HepG2 (cell line): ENCODE results near the gene PRKCZ. TPM values are rescaled to one million over a fixed set of nuclear protein-coding genes. Genes with fewer than 3 reads are reported as not detected.

Experiments
- CTCF ChIP-seq: sonication (generic); formaldehyde crosslinking; IDR thresholded peaks from 2 replicates; pipeline ENCODE4 v1.5.0; 2020; ENCODE audit warnings: mild to moderate bottlenecking, missing genetic modification reagents, moderate library complexity
- DRAP1 ChIP-seq: IDR thresholded peaks from 2 replicates; pipeline ENCODE4 v1.6.1; 2016; ENCODE audit warnings: missing genetic modification reagents, missing compliant biosample characterization
- GPN1 ChIP-seq: sonication (generic); formaldehyde crosslinking; IDR thresholded peaks from 2 replicates; pipeline ENCODE4 v1.5.1; 2020; ENCODE audit warnings: missing genetic modification reagents, borderline replicate concordance
- MEF2D ChIP-seq: sonication (generic); formaldehyde crosslinking; IDR thresholded peaks from 2 replicates; pipeline ENCODE4 v1.5.1; 2020; ENCODE audit warnings: mild to moderate bottlenecking, missing genetic modification reagents
- NCOA1 ChIP-seq: sonication (generic); formaldehyde crosslinking; IDR thresholded peaks from 2 replicates; pipeline ENCODE4 v1.9.0; 2021; ENCODE audit warnings: missing genetic modification reagents
- SMARCE1 ChIP-seq: fragments of 450-650 bp; IDR thresholded peaks from 2 replicates; pipeline ENCODE4 v1.6.1; 2017; ENCODE audit warnings: borderline replicate concordance
- UBTF ChIP-seq: sonication (generic); formaldehyde crosslinking; IDR thresholded peaks from 2 replicates; pipeline ENCODE4 v1.4.0; 2020; ENCODE audit warnings: mild to moderate bottlenecking, missing genetic modification reagents
- ZBTB37 ChIP-seq: sonication (generic); formaldehyde crosslinking; IDR thresholded peaks from 2 replicates; pipeline ENCODE4 v1.4.0; 2020; ENCODE audit warnings: mild to moderate bottlenecking, missing genetic modification reagents
- ZNF205 ChIP-seq: IDR thresholded peaks from 2 replicates; pipeline ENCODE4 v1.6.1; 2018; ENCODE audit warnings: missing biosample characterization, missing genetic modification reagents
- ZNF333 ChIP-seq: sonication (generic); formaldehyde crosslinking; IDR thresholded peaks from 2 replicates; pipeline ENCODE4 v1.4.0; 2020; ENCODE audit warnings: mild to moderate bottlenecking, missing genetic modification reagents, borderline replicate concordance
- ZNF335 ChIP-seq: sonication (generic); formaldehyde crosslinking; IDR thresholded peaks from 2 replicates; pipeline ENCODE4 v1.4.0; 2020; ENCODE audit warnings: missing genetic modification reagents
- ZNF503 ChIP-seq: sonication (generic); formaldehyde crosslinking; IDR thresholded peaks from 2 replicates; pipeline ENCODE4 v1.4.0; 2020; ENCODE audit warnings: missing genetic modification reagents
- ZNF530 ChIP-seq: sonication (generic); formaldehyde crosslinking; IDR thresholded peaks from 2 replicates; pipeline ENCODE4 v1.5.0; 2020; ENCODE audit warnings: low read depth, mild to moderate bottlenecking, missing genetic modification reagents
- ZNF703 ChIP-seq: sonication (generic); formaldehyde crosslinking; IDR thresholded peaks from 2 replicates; pipeline ENCODE4 v1.5.1; 2020; ENCODE audit warnings: missing genetic modification reagents, mild to moderate bottlenecking, moderate library complexity, borderline replicate concordance
- polyA plus RNA-seq, 8 experiments: library from polyadenylated mRNA; depleted of rRNA in 3 of 8; stranded (reverse) in 7 of 8; unstranded in 1 of 8; fragments of >200 nt; fragmentation: Illumina TruSeq in 4 of 8; extraction: Trizol in 4 of 8; gene quantifications; 2 replicates each; pipeline versions ENCODE4 v1.2.1 to v1.2.3, GENCODE V29; 2011 to 2016; ENCODE audit warnings: low read depth in 4 of 8, missing spikeins in 1 of 8, mixed read lengths in 1 of 8; ENCODE audit not compliant: insufficient read depth in 1 of 8
- total RNA-seq, 5 experiments: library from RNA; depleted of rRNA; stranded (reverse); fragments of >200 nt; fragmentation: Illumina TruSeq; extraction: Trizol; gene quantifications; 2 replicates each; pipeline ENCODE4 v1.2.3, GENCODE V29; 2016; ENCODE audit warnings: low read depth in 1 of 5

The PRKCZ gene
- total and polyA plus RNA-seq, 2 of the 13 experiments (the other 11 are each of a cell fraction or from before 2014, with no cell fraction given), result 34.7 to 85.2 TPM

GRCh38 chr1:2134621-2135307, 84.6 kb downstream of the PRKCZ start (continued):
- TF ChIP-seq DRAP1 (CRISPR knock-in tag), result peak; percentile 63; the same call in 1 of the 2 replicates
- no peak for TF ChIP-seq ZNF530 (CRISPR knock-in tag)
- TF ChIP-seq ZBTB37 (CRISPR knock-in tag), result no peak
- peak; percentile 19 for TF ChIP-seq CTCF (CRISPR knock-in tag)
- TF ChIP-seq NCOA1 (CRISPR knock-in tag), result 0 out of 2 replicates have a peak, but pooled peaks have one; percentile 50
- peak; percentile 70; the same call in 1 of the 2 replicates for TF ChIP-seq ZNF205
- no peak for TF ChIP-seq GPN1 (CRISPR knock-in tag)
- no peak for TF ChIP-seq ZNF503 (CRISPR knock-in tag)
- peak; percentile 86 for TF ChIP-seq UBTF (CRISPR knock-in tag)
- TF ChIP-seq ZNF703 (CRISPR knock-in tag), result no peak
- TF ChIP-seq ZNF335 (CRISPR knock-in tag), result no peak; the same call in 1 of the 2 replicates
- no peak for TF ChIP-seq SMARCE1
- TF ChIP-seq ZNF333 (CRISPR knock-in tag), result no peak
- 0 out of 2 replicates have a peak, but pooled peaks have one; percentile 43 for TF ChIP-seq MEF2D (CRISPR knock-in tag)
